ENCODE measurements around the gene AP2A1.

The AP2A1 gene

DNA sequence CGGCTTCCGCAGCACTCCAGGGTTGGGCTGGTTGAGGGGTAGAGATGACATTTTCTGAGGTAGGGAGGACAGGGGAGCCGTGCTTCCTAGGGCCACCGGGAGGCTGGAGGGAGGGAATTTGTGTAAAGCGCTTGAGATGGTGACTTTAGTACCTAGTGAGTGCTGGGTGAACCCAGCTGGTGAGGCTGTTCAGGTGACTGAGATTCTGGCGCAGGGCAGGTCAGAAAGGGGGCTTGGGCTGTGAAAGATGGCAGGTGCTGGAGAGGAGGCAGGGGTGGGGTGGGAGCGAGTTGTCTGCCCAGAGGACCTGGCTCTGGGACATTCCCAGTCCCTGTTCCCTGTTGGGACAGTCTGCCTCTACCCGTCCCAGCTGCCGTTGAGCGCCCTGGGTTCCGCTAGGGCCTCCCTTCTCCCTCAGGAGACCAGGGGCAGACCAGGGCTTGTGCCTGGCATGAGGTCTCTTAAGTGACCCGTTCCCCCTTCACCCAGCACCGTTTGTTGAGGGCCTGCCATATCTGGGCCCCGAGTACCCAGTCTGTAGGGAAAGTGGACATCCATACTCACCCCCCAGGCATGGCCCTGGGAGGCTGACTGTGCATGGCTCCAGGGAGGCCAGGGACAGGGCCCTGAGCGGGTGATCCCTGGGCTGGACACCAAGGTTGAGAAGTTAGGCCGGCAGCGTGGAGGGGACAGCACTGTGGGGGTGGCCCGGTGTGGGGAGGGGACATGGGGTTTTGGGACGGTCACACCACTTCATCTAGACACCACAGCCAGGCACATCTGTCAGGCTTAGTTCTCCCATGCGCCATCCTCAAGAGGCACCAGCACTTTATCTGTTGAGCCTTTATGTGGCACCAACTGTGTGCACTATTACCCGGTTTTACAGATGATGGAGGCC is 89.1 kb downstream of the AP2A1 start:
- peak; percentile 14 for DNase-seq (ENCODE audit: low spot score)

DNA sequence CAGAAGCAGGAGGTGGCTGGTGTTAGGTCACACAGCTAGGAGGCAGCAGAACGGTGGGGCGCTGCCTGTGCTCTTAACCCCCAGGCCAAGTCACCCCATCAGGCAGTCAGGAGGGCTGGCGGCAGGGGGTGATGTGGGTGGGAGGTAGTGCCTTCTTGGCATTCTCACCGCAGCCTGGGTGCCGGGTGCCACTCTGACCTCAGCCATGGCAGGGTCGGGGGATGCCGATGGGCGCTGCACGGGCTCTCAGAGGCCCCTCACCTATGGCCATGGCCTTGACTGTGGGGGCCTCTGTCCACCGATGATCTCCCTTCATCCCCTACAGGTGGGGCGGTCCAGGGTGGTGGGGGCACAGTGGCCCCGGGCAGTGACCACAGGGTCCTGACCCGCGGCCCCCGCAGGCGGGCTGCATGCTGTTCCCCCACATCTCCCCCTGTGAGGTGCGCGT is 89.8 kb downstream of the AP2A1 start:
- no peak for DNase-seq (ENCODE audit: low spot score)
